ENCODE results near the gene DMRTB1.

The DMRTB1 gene

DNA sequence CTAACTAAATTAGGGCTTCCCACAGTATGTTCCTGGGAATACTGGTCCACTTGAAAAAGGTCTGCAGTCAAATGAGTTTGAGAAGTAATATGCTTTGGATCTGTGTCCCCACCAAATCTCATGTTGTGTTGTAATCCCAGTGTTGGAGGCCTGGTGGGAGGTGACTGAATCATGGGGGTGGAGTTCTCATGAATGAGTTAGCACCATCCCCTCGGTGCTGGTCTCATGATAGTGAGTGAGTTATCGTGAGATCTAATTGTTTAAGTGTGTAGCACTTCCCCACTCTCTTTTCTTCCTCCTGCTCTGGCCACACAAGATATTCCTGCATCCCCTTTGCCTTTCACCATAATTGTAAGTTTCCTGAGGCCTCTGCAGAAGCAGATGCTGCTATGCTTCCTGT is 16.9 kb upstream of the DMRTB1 start:
- TF ChIP-seq, protein P1, sequence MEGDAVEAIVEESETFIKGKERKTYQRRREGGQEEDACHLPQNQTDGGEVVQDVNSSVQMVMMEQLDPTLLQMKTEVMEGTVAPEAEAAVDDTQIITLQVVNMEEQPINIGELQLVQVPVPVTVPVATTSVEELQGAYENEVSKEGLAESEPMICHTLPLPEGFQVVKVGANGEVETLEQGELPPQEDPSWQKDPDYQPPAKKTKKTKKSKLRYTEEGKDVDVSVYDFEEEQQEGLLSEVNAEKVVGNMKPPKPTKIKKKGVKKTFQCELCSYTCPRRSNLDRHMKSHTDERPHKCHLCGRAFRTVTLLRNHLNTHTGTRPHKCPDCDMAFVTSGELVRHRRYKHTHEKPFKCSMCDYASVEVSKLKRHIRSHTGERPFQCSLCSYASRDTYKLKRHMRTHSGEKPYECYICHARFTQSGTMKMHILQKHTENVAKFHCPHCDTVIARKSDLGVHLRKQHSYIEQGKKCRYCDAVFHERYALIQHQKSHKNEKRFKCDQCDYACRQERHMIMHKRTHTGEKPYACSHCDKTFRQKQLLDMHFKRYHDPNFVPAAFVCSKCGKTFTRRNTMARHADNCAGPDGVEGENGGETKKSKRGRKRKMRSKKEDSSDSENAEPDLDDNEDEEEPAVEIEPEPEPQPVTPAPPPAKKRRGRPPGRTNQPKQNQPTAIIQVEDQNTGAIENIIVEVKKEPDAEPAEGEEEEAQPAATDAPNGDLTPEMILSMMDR (IDR thresholded peaks at IDR 0.05; ENCODE audit: low read depth, low read length), result no peak
- TF ChIP-seq EZH2phosphoT487 (IDR thresholded peaks at IDR 0.05; ENCODE audit: low read depth), result no peak
- Histone ChIP-seq H3K9ac (ENCODE audit: low read length) (no peak overlapping the region), H3K4me3 (ENCODE audit: low read length) (no peak overlapping the region), H3K79me2 (ENCODE audit: low read length) (no peaks in the 10 kb centered on the region), H2AFZ (ENCODE audit: low read depth, low read length) (no peak overlapping the region), H3K27me3 (ENCODE audit: low read depth, low read length) (0 out of 2 replicates have a peak, but pooled peaks cover 3% of the 10 kb centered on the region), H3K4me1 (ENCODE audit: low read length) (no peaks in the 10 kb centered on the region; the same call in 1 of the 2 replicates), H4K20me1 (ENCODE audit: insufficient read depth, low read length) (no peaks in the 10 kb centered on the region), H3K36me3 (replicated peaks; ENCODE audit: low read depth, low read length) (no peaks in the 10 kb centered on the region), H3K4me2 (ENCODE audit: low read length) (no peak overlapping the region), H3K9me3 (ENCODE audit: insufficient read depth, low read length) (no peaks in the 10 kb centered on the region), H3K27ac (ENCODE audit: low read length) (no peak overlapping the region)

DNA sequence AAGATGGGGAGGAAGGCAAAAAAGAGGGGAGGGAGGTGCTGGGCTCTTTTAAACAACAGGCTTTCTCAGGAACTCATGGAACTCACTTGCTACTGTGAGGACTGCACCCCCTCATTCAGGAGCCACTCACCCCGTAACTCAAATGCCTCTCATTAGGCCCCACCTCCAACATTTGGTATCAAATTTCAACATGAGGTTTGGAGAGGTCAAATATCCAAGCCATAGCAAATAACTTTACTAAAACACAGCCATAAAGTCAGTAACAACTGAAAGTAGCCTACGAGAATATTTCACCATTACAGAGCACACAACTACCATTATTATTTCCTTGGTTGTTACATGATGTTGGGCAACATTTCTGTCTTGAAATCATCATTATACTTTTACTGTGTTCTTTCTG is 13.1 kb upstream of the DMRTB1 start:
- H3K36me3 ChIP-seq (replicated peaks; ENCODE audit: low read depth, low read length), result no peaks in the 10 kb centered on the region

DNA sequence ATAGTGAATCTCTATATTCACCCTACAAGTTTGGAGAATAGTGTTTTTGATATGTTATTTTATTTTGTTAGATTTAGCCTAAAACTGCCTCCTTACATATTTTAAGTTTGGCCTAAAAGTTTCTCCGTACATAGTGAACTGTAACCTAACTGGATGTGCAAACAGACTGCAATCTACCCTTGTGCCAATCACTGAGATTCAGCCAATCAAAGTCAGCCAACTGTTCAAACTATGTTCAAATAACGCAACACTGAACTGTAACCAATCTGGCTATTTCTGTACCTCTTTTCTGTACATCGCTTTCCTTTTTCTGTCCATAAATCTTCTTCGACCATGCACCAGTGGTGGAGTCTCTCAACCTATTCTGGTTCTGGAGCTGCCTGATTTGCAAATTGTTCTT is 11.8 kb upstream of the DMRTB1 start:
- no peak overlapping the region for H3K27ac ChIP-seq (ENCODE audit: low read length)
- H3K36me3 ChIP-seq (replicated peaks; ENCODE audit: low read depth, low read length), result no peaks in the 10 kb centered on the region
- H3K79me2 ChIP-seq (ENCODE audit: low read length), result no peaks in the 10 kb centered on the region
- H3K9me3 ChIP-seq (ENCODE audit: insufficient read depth, low read length), result no peaks in the 10 kb centered on the region
- no peak overlapping the region for H2AFZ ChIP-seq (ENCODE audit: low read depth, low read length)
- no peak overlapping the region for H3K4me3 ChIP-seq (ENCODE audit: low read length)
- H3K4me2 ChIP-seq (ENCODE audit: low read length), result no peak overlapping the region
- no peak overlapping the region for H3K9ac ChIP-seq (ENCODE audit: low read length)
- H3K27me3 ChIP-seq (ENCODE audit: low read depth, low read length), result 0 out of 2 replicates have a peak, but pooled peaks cover 8% of the 10 kb centered on the region
- TF ChIP-seq EZH2phosphoT487 (IDR thresholded peaks at IDR 0.05; ENCODE audit: low read depth), result no peak
- TF ChIP-seq, protein P1 (IDR thresholded peaks at IDR 0.05; ENCODE audit: low read depth, low read length), result no peak
- H4K20me1 ChIP-seq (ENCODE audit: insufficient read depth, low read length), result no peaks in the 10 kb centered on the region
- no peaks in the 10 kb centered on the region; the same call in 1 of the 2 replicates for H3K4me1 ChIP-seq (ENCODE audit: low read length)

More for the DNA sequence above, 13.1 kb upstream of the DMRTB1 start:
- Histone ChIP-seq H3K27ac (ENCODE audit: low read length) (no peak overlapping the region), H3K79me2 (ENCODE audit: low read length) (no peaks in the 10 kb centered on the region), H3K4me2 (ENCODE audit: low read length) (no peak overlapping the region), H2AFZ (ENCODE audit: low read depth, low read length) (no peak overlapping the region), H3K4me1 (ENCODE audit: low read length) (no peaks in the 10 kb centered on the region; the same call in 1 of the 2 replicates), H4K20me1 (ENCODE audit: insufficient read depth, low read length) (no peaks in the 10 kb centered on the region), H3K4me3 (ENCODE audit: low read length) (no peak overlapping the region), H3K27me3 (ENCODE audit: low read depth, low read length) (0 out of 2 replicates have a peak, but pooled peaks cover 8% of the 10 kb centered on the region), H3K9ac (ENCODE audit: low read length) (no peak overlapping the region), H3K9me3 (ENCODE audit: insufficient read depth, low read length) (no peaks in the 10 kb centered on the region)
- TF ChIP-seq EZH2phosphoT487 (IDR thresholded peaks at IDR 0.05; ENCODE audit: low read depth), result no peak
- TF ChIP-seq, protein P1 (IDR thresholded peaks at IDR 0.05; ENCODE audit: low read depth, low read length), result no peak

DNA sequence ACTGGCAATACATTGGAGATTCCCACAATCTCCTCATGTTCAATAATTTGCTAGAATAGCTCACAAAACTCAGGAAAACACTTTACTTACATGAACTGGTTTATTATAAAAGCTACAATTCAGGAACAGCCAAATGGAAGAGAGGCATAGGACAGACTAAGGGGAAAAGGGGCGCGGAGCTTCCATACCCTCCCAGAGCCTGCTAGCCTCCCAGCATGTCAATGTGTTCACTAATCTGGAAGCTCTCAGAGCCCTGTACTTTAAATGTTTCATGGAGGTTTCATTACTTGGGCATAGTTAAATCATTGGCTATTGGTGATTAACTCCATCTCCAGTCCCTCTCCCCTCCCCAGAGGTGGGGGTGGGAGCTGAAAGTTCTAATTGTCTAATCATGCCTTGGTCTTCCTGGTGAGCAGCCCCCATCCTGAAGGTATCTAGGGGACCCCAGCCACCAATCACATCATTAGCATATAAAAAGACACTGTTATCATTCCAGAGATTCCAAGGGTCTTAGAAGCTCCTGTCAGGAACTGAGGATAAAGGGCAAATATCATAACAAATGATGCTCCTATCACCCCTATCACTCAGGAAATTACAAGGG is 10.9 kb upstream of the DMRTB1 start:
- Histone ChIP-seq H3K27ac (ENCODE audit: low read length) (no peak overlapping the region), H3K9me3 (ENCODE audit: insufficient read depth, low read length) (no peaks in the 10 kb centered on the region), H3K4me1 (ENCODE audit: low read length) (no peaks in the 10 kb centered on the region; the same call in 1 of the 2 replicates), H3K9ac (ENCODE audit: low read length) (no peak overlapping the region), H4K20me1 (ENCODE audit: insufficient read depth, low read length) (no peaks in the 10 kb centered on the region), H3K4me2 (ENCODE audit: low read length) (no peak overlapping the region), H3K27me3 (ENCODE audit: low read depth, low read length) (0 out of 2 replicates have a peak, but pooled peaks cover 8% of the 10 kb centered on the region), H3K4me3 (ENCODE audit: low read length) (no peak overlapping the region), H2AFZ (ENCODE audit: low read depth, low read length) (no peak overlapping the region), H3K79me2 (ENCODE audit: low read length) (no peaks in the 10 kb centered on the region), H3K36me3 (replicated peaks; ENCODE audit: low read depth, low read length) (no peaks in the 10 kb centered on the region)
- TF ChIP-seq, protein P1 (IDR thresholded peaks at IDR 0.05; ENCODE audit: low read depth, low read length), result no peak
- no peak for TF ChIP-seq EZH2phosphoT487 (IDR thresholded peaks at IDR 0.05; ENCODE audit: low read depth)
